K562 (cell line): Measurements from ENCODE around the gene HPSE2. TPM values are rescaled to one million over a fixed set of nuclear protein-coding genes. Genes with fewer than 3 reads are reported as not detected.

Source experiments
- ATAC-seq: fragments of 200-7000 bp; cut with Tn5 transposase; 3 replicates; pipeline ENCODE4 v1.9.1; 2020; ENCODE audit warnings: moderate library complexity
- BruUV-seq: library from RNA; stranded (reverse); fragments of 400-500 nt; replicated peaks from 2 replicates; lab custom pipeline; 2021; lab: Mats Ljungman, UMichigan
- CTCF ChIA-PET: fragments of 300-600 bp; formaldehyde crosslinking; extraction: SDS; loops from one replicate; lab custom pipeline; 2021; ENCODE audit warnings: low intra/inter-chr PET ratio; lab: Yijun Ruan, JAX
- POLR2A ChIA-PET: fragments of 300-600, 350-650 bp; sonication (Branson Sonifier 250); formaldehyde crosslinking; extraction: SDS; loops from one replicate; lab custom pipeline; 2021; ENCODE audit warnings: antibody characterized with exemption, inconsistent platforms; lab: Yijun Ruan, JAX
- DNase-seq, 4 experiments: peaks; one replicate each; pipeline versions ENCODE4 v3.0.0 to v3.0.0-alpha.2; 2011 to 2018; ENCODE audit warnings: low spot score in 3 of 4, mixed read lengths in 3 of 4; ENCODE audit errors: extremely low read depth in 1 of 4
- FAIRE-seq: peaks from 2 replicates; lab custom pipeline; 2011; peaks lifted over from hg19 to GRCh38; lab: Jason Lieb, UNC
- H2AFZ ChIP-seq: 2 replicates; pipeline ENCODE4 v1.6.0; 2011; ENCODE audit warnings: low read depth, low read length, control low read depth, inconsistent platforms
- H3K27ac ChIP-seq: fragments of 200-600 bp; 3 replicates; pipeline ENCODE4 v1.8.0; 2011; ENCODE audit warnings: low read depth, mild to moderate bottlenecking, control low read depth, inconsistent platforms, low read length, moderate library complexity, mixed read lengths; ENCODE audit errors: extremely low read depth
- H3K27me3 ChIP-seq, 2 experiments: fragments of 300-600 bp in 1 of 2; 2 replicates in 1 of 2; 3 replicates in 1 of 2; pipeline versions ENCODE4 v1.6.0 to v1.8.0; 2011; ENCODE audit warnings: inconsistent platforms in 2 of 2, low read length in 2 of 2, mild to moderate bottlenecking in 1 of 2, mixed read lengths in 1 of 2, moderate library complexity in 1 of 2; ENCODE audit not compliant: control insufficient read depth in 2 of 2, insufficient read depth in 2 of 2
- H3K36me3 ChIP-seq: fragments of 300-600 bp; 3 replicates; pipeline ENCODE4 v1.8.0; 2011; ENCODE audit warnings: mild to moderate bottlenecking, low read length, inconsistent platforms; ENCODE audit not compliant: control insufficient read depth, insufficient read depth
- H3K4me1 ChIP-seq, 2 experiments: fragments of 200-600 bp in 1 of 2; replicated peaks in 1 of 2; 2 replicates in 1 of 2; 3 replicates in 1 of 2; pipeline versions ENCODE4 v1.5.1 to v1.8.0; 2011; ENCODE audit warnings: inconsistent platforms in 2 of 2, low read length in 2 of 2, mild to moderate bottlenecking in 1 of 2, mixed read lengths in 1 of 2, moderate library complexity in 1 of 2; ENCODE audit not compliant: control insufficient read depth in 2 of 2, insufficient read depth in 2 of 2
- H3K4me2 ChIP-seq: 2 replicates; pipeline ENCODE4 v1.6.1; 2011; ENCODE audit warnings: low read length, control low read depth, inconsistent platforms, mixed read lengths; ENCODE audit not compliant: insufficient read depth
- H3K4me3 ChIP-seq: fragments of 200-600 bp; sonication (generic), shearing (Covaris generic); 2 replicates; pipeline ENCODE4 v1.5.1; 2016; ENCODE audit warnings: control low read depth, inconsistent platforms
- H3K79me2 ChIP-seq: fragments of 200-600 bp; 3 replicates; pipeline ENCODE4 v1.8.0; 2011; ENCODE audit warnings: low read length, inconsistent platforms; ENCODE audit not compliant: control insufficient read depth, insufficient read depth
- H3K9ac ChIP-seq, 2 experiments: 2 replicates each; pipeline versions ENCODE4 v1.6.0 to v1.6.1; 2011; ENCODE audit warnings: low read depth in 2 of 2, low read length in 2 of 2, control low read depth in 1 of 2, inconsistent platforms in 1 of 2, mild to moderate bottlenecking in 1 of 2, mixed read lengths in 1 of 2; ENCODE audit not compliant: insufficient read depth in 1 of 2
- H3K9me1 ChIP-seq: one replicate; pipeline ENCODE4 v1.6.0; 2011; ENCODE audit warnings: inconsistent platforms, mild to moderate bottlenecking, low read length, moderate library complexity; ENCODE audit not compliant: control insufficient read depth, insufficient read depth
- H3K9me3 ChIP-seq: replicated peaks from 2 replicates; pipeline ENCODE4 v1.5.1; 2011; ENCODE audit warnings: low read depth, low read length, inconsistent platforms; ENCODE audit not compliant: control insufficient read depth, insufficient read depth
- H4K20me1 ChIP-seq: replicated peaks from 2 replicates; pipeline ENCODE4 v1.6.1; 2011; ENCODE audit warnings: low read length, inconsistent platforms, mixed read lengths; ENCODE audit not compliant: control insufficient read depth, insufficient read depth
- BDP1 ChIP-seq: IDR thresholded peaks from 3 replicates; pipeline ENCODE4 v1.6.1; 2011; ENCODE audit not compliant: insufficient read length, insufficient read depth
- BRD9 ChIP-seq: fragments of 450-650 bp; IDR thresholded peaks from 2 replicates; pipeline ENCODE4 v1.6.1; 2018; ENCODE audit warnings: low read depth; ENCODE audit not compliant: partially characterized antibody
- CBX2 ChIP-seq: fragments of 200-600 bp; sonication (generic); IDR thresholded peaks from one replicate; pipeline ENCODE4 v1.6.1; 2012; ENCODE audit warnings: mild to moderate bottlenecking, low read length, inconsistent platforms; ENCODE audit not compliant: insufficient read depth, poor library complexity, severe bottlenecking
- CGGBP1 ChIP-seq: fragments of 250-450 bp; sonication (Bioruptor Pico); IDR thresholded peaks from 2 replicates; pipeline ENCODE4 v1.9.0; 2021; ENCODE audit warnings: mild to moderate bottlenecking
- HOXB6 ChIP-seq: fragments of 250-450 bp; sonication (Bioruptor Pico); IDR thresholded peaks from 2 replicates; pipeline ENCODE4 v1.5.1; 2022; ENCODE audit warnings: mild to moderate bottlenecking, borderline replicate concordance
- LARP7 ChIP-seq: fragments of 450-650 bp; IDR thresholded peaks from 2 replicates; pipeline ENCODE4 v1.6.1; 2016
- MCM7 ChIP-seq, 2 experiments: fragments of 450-650 bp; IDR thresholded peaks; 2 replicates each; pipeline ENCODE4 v1.6.1; 2016 to 2018
- MEF2A ChIP-seq: IDR thresholded peaks from 2 replicates; pipeline ENCODE4 v1.6.1; 2011; ENCODE audit warnings: low read depth, mild to moderate bottlenecking, low read length, moderate library complexity; ENCODE audit not compliant: control insufficient read depth
- NCOA4 ChIP-seq: fragments of 450-650 bp; IDR thresholded peaks from 2 replicates; pipeline ENCODE4 v1.6.1; 2018; ENCODE audit warnings: mild to moderate bottlenecking; ENCODE audit not compliant: partially characterized antibody
- PPARD ChIP-seq: fragments of 250-450 bp; sonication (Bioruptor Pico); IDR thresholded peaks from 2 replicates; pipeline ENCODE4 v1.8.0; 2022; ENCODE audit warnings: inconsistent platforms, mild to moderate bottlenecking, moderate library complexity
- RFX5 ChIP-seq: IDR thresholded peaks from 2 replicates; pipeline ENCODE4 v1.6.1; 2011; ENCODE audit warnings: low read depth, mild to moderate bottlenecking, improper control_type of control experiment, low read length
- ZNF740 ChIP-seq, 3 experiments: fragments of 200-800 bp in 1 of 3; sonication (Bioruptor generic) in 1 of 3; sonication (generic) in 1 of 3; formaldehyde crosslinking in 1 of 3; IDR thresholded peaks; 2 replicates each; pipeline versions ENCODE4 v1.6.1 to v1.8.0; 2016 to 2022; ENCODE audit warnings: mild to moderate bottlenecking in 2 of 3, missing compliant biosample characterization in 2 of 3, missing genetic modification characterization in 2 of 3, missing genetic modification reagents in 1 of 3
- WGBS: fragments of 100-300 bp; shearing (Covaris generic); methylation state at CpG from one replicate; pipeline ENCODE4 v1.1.6; 2016; ENCODE audit warnings: low coverage, mixed read lengths; ENCODE audit not compliant: insufficient coverage; ENCODE audit errors: missing lambda C conversion rate; 5-methylcytosine and 5-hydroxymethylcytosine counted together
- in situ Hi-C: fragments of 300-500 bp; cut with MboI; formaldehyde crosslinking; loops from 4 replicates; pipeline ENCODE4 v1.15.0; 2018; ENCODE audit warnings: inconsistent platforms, mixed read lengths
- intact Hi-C: fragments of 100-400 bp; cut with micrococcal nuclease; formaldehyde crosslinking; loops from 2 replicates; pipeline ENCODE4 v1.14.2; 2022
- polyA plus RNA-seq, 8 experiments: library from polyadenylated mRNA; depleted of rRNA in 4 of 8; stranded (reverse) in 5 of 8; unstranded in 3 of 8; fragments of >200 nt; fragmentation: Nextera tagmentation in 2 of 8; fragmentation: Illumina TruSeq in 1 of 8; extraction: Ambion mirVana in 2 of 8; extraction: Trizol in 1 of 8; gene quantifications; 2 replicates each; pipeline versions ENCODE4 v1.2.1 to v1.2.3, GENCODE V29; 2011 to 2014; ENCODE audit warnings: inconsistent platforms in 1 of 8, missing spikeins in 1 of 8
- total RNA-seq, 7 experiments: library from RNA; depleted of rRNA in 6 of 7; stranded (reverse); fragments of >200 nt in 6 of 7; fragmentation: Illumina TruSeq in 2 of 7; extraction: Trizol in 2 of 7; gene quantifications; 2 replicates each; pipeline versions ENCODE4 v1.2.1 to v1.2.3, GENCODE V29; 2011 to 2021; ENCODE audit warnings: low replicate concordance in 1 of 7
- TF ChIP-seq, protein P1 (sequence below): fragments of 450-650 bp; IDR thresholded peaks from 2 replicates; pipeline ENCODE4 v1.6.1; 2016
- TF ChIP-seq, protein P2 (sequence below): fragments of 250-450 bp; sonication (Bioruptor Pico); IDR thresholded peaks from 2 replicates; pipeline ENCODE4 v1.4.0; 2020; ENCODE audit warnings: mild to moderate bottlenecking

Gene HPSE2
- total and polyA plus RNA-seq, 9 of the 15 experiments (the other 6 are each of a cell fraction or from before 2014, with no cell fraction given) = 0.03 to 0.10 (median 0.04) TPM; not detected in 2

DNA sequence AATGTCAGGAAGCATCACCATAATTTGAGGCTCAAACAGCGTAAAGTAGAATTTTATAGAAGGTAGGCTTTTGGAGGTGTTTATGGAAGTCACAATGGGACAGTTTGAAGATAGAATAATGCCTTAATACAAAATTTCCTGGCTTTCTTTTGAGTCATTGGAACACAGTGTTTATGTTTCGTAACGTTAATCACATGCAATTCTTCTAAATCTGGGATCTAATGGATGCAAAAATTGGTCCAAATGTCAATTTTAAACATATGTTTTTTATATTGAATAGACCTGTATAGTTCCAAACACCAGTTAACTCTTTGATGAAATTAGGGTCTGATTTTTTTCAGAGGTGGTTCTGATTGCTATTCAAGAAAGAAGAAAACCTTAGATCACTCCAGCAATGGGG is 702.4 kb downstream of the HPSE2 start:
- no peaks in the 10 kb centered on the region for H3K4me1 ChIP-seq
- no TSS peak for BruUV-seq
- FAIRE-seq (no peak), DNase-seq (no peak), ATAC-seq (no peak)
- no peak overlapping the region for H2AFZ ChIP-seq
- no peak overlapping the region for H3K9ac ChIP-seq
- no peaks in the 10 kb centered on the region; a peak in 1 of 5 replicates for H3K27me3 ChIP-seq
- no peaks in the 10 kb centered on the region for H4K20me1 ChIP-seq
- H3K9me1 ChIP-seq = no peaks in the 10 kb centered on the region
- no peak overlapping the region for H3K4me3 ChIP-seq
- TF ChIP-seq ZNF740 (CRISPR knock-in tag; IDR thresholded peaks at IDR 0.05) = no peak
- no peak for TF ChIP-seq ZNF740 (tag; IDR thresholded peaks at IDR 0.05)
- TF ChIP-seq MCM7 (IDR thresholded peaks at IDR 0.05) = no peak
- no peak for TF ChIP-seq CBX2
- TF ChIP-seq, protein P1, sequence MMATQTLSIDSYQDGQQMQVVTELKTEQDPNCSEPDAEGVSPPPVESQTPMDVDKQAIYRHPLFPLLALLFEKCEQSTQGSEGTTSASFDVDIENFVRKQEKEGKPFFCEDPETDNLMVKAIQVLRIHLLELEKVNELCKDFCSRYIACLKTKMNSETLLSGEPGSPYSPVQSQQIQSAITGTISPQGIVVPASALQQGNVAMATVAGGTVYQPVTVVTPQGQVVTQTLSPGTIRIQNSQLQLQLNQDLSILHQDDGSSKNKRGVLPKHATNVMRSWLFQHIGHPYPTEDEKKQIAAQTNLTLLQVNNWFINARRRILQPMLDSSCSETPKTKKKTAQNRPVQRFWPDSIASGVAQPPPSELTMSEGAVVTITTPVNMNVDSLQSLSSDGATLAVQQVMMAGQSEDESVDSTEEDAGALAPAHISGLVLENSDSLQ = no peak
- no peak for TF ChIP-seq RFX5
- TF ChIP-seq HOXB6 (CRISPR knock-in tag) = no peak
- TF ChIP-seq, protein P2, sequence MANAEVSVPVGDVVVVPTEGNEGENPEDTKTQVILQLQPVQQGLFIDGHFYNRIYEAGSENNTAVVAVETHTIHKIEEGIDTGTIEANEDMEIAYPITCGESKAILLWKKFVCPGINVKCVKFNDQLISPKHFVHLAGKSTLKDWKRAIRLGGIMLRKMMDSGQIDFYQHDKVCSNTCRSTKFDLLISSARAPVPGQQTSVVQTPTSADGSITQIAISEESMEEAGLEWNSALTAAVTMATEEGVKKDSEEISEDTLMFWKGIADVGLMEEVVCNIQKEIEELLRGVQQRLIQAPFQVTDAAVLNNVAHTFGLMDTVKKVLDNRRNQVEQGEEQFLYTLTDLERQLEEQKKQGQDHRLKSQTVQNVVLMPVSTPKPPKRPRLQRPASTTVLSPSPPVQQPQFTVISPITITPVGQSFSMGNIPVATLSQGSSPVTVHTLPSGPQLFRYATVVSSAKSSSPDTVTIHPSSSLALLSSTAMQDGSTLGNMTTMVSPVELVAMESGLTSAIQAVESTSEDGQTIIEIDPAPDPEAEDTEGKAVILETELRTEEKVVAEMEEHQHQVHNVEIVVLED (CRISPR knock-in tag) = no peak
- TF ChIP-seq BDP1 = no peak
- TF ChIP-seq CGGBP1 = no peak
- TF ChIP-seq PPARD = no peak
- no peak for TF ChIP-seq LARP7
- TF ChIP-seq BRD9 = no peak
- TF ChIP-seq NCOA4 = no peak
- TF ChIP-seq MEF2A = no peak
- no peaks in the 10 kb centered on the region for H3K9me3 ChIP-seq
- ChIA-PET POLR2A (no interaction called here), CTCF (no interaction called here)
- in situ Hi-C loops (no loop called here), intact Hi-C loops (no loop called here)
- no peaks in the 10 kb centered on the region for H3K79me2 ChIP-seq
- no peak overlapping the region for H3K4me2 ChIP-seq
- no peaks in the 10 kb centered on the region for H3K36me3 ChIP-seq
- WGBS = 0% methylated on average over 3 of the region's 3 CpGs
- no peak overlapping the region for H3K27ac ChIP-seq
